SK-MEL-5 (cell line): ENCODE measurements around the gene FEN1. TPM values are rescaled to one million over a fixed set of nuclear protein-coding genes. Genes with fewer than 3 reads are reported as not detected.

Experiments
- DNase-seq: peaks from one replicate; pipeline ENCODE4 v3.0.0-alpha.2; 2016; ENCODE audit warnings: low read depth, low spot score
- in situ Hi-C: cut with HindIII; loops from 2 replicates; pipeline ENCODE4 v1.10.0; 2016; ENCODE audit warnings: low sequenced_read_pairs, high pct_unique_total_duplicates, low pct_unique_long_range_greater_than_20kb
- total RNA-seq: library from RNA; depleted of rRNA; stranded (reverse); fragments of >200 nt; shearing (Covaris generic); gene quantifications from 2 replicates; pipeline ENCODE4 v1.2.3, GENCODE V29; 2014

The FEN1 gene
- total RNA-seq, 1 experiment from 2014 or later = 65.8 TPM

DNA sequence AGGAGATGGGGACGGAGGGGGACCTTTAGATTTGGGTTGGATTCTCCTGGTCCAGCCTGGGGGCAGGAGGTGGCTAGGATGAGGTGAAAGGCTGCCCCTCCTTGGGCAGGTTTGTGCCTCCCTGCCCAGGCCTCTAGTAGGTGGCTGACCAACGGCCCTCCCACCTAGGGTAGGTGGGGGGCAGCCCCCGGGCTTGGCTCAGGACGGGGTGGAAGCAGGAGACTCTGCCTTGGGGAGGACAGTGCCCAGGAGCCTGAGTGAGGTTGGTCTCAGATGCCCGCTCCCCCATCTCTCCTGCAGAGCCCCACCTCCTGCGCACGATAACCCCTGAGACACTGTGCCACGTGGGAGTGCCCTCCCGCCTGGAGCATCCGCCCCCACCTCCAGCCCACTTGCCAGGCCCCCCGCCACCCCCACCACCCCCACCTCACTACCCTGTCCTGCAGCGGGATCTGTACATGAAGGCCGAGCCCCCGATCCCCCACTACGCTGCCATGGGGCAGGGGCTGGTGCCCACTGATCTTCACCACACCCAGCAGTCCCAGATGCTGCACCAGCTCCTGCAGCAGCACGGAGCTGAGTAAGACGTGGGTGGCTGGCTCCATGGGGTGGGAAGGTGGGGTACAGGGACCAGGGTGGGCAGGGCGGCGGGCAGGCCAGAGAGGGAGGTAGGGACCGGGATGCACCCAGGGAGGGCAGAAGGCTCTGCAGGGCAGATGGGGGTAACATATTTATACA, 22.6 kb upstream of the FEN1 start:
- no peak for DNase-seq
- in situ Hi-C loops = no loop called here

DNA sequence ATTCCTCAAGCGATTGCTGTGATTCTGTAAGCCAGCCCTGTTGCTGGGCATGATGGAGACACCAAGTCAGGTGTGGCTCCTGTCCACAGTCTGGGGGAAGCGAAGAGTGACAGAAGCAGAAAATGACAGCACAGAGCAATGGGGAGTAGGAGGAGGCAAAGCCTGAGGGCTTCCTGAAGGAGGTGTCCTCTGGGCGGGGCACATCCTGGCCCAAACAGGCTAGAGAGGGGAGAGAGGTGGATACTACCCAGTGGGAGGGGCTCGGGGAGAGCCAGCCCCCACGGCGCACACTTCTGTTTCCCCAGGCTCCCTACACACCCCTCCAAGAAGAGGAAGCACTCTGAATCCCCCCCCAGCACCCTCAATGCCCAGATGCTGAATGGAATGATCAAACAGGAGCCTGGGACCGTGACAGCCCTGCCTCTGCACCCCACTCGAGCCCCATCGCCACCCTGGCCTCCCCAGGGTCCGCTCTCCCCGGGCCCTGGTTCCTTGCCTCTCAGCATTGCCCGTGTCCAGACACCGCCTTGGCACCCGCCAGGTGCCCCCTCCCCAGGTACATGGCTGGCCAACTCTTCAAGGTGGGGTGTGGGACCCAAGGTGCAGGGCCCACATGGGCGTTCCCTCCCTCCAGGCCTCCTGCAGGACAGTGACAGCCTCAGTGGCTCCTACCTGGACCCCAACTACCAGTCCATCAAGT, 21.4 kb upstream of the FEN1 start:
- in situ Hi-C loops = no loop called here
- DNase-seq = no peak

DNA sequence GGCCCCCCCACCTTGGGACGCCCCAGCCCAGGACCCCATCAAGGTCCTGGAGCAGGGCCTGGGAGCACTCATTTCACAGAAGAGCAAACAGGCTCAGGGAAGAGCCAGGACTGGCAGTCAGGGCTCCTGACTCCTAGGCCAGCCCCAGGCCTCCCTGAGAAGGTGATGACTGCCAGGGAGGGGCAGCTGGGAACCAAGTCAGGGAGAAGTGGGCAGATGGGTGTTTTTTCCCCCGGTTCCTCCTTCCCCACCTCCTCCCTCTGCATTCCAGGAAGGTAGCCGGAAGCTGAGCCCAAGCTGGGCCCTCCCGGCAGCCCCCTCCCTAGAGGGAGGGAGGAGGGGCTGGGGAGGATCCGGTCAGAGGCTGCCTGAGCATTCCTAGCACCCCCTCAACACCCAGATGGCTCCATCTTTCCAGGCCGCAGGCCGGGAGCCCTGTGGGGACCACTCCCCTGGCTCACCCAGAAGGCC, 20.7 kb upstream of the FEN1 start:
- DNase-seq = no peak
- in situ Hi-C loops = no loop called here

DNA sequence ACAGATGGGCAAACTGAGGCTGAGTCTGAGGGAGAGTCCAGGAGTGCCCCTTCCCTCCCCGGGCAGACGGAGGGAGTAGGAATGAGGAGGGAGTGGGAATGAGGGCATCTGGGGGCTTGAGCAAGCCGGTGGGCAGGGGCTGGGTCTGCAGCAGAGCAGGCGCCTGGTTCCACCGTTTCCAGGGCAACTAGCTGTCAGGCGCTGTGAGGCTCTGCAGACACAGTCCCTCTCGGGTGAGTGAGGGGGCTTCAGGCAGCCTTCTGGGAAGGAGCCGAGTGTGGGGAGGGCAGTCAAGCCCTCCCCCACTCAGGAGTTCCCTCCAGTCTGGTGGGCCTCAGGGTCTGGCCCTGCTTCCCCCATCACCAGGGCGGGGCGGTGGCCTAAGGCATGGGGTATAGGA, 19.4 kb upstream of the FEN1 start:
- in situ Hi-C loops = no loop called here
- no peak for DNase-seq

DNA sequence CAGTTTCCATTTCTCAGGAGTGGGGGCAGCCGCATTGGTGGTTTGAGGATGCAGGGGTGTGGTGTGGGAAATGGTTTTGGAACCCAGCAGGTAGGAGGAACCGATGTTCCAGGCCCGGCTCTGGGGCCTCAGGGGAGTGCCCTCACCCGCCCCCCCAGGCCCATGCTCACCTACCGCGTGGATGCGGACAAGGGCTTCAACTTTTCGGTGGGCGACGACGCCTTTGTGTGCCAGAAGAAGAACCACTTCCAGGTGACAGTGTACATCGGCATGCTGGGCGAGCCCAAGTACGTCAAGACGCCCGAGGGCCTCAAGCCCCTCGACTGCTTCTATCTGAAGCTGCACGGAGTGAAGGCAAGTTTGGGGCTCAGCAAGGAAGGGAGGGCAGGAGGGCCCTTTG, 18.9 kb upstream of the FEN1 start:
- in situ Hi-C loops = no loop called here
- DNase-seq = no peak

DNA sequence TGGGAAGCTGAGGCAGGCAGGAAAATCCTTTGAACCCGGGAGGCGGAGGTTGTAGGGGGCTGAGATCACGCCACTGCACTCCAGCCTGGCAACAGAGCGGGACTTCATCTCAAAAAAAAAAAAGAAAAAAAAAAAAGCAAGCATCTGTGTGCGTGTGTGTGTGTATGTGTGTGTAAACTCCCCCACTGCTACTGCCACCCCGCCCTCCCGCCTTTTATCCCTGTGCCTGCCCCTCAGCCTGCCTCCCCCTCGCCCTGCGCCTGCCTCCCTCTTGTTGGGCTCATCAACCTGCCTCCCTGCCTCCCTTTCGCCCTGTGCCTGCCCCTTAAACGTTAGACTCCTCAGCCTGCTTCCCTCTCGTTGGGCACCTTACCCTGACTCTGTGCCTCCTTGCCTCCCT, 18.3 kb upstream of the FEN1 start:
- in situ Hi-C loops = no loop called here
- no peak for DNase-seq

DNA sequence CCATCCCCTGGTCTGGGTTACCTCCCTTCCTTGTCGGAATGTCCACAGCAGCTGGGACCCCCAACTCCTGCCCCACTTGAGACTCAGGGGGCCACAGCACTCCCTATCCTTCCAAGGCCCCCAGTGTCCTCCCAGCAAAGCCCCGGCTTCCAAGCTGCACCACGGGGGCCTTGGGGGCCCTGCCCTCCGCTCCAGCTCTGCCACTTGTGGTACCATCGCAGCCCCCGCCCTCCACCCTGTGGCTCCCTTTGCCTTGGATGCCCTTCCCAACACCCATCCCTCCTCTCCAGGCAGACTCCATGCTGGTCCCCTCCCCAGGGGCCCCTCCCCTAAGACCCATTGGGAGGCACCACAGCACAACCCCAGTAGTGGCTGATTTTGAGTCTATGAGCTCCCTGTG, 17.6 kb upstream of the FEN1 start:
- in situ Hi-C loops = no loop called here
- DNase-seq = no peak

DNA sequence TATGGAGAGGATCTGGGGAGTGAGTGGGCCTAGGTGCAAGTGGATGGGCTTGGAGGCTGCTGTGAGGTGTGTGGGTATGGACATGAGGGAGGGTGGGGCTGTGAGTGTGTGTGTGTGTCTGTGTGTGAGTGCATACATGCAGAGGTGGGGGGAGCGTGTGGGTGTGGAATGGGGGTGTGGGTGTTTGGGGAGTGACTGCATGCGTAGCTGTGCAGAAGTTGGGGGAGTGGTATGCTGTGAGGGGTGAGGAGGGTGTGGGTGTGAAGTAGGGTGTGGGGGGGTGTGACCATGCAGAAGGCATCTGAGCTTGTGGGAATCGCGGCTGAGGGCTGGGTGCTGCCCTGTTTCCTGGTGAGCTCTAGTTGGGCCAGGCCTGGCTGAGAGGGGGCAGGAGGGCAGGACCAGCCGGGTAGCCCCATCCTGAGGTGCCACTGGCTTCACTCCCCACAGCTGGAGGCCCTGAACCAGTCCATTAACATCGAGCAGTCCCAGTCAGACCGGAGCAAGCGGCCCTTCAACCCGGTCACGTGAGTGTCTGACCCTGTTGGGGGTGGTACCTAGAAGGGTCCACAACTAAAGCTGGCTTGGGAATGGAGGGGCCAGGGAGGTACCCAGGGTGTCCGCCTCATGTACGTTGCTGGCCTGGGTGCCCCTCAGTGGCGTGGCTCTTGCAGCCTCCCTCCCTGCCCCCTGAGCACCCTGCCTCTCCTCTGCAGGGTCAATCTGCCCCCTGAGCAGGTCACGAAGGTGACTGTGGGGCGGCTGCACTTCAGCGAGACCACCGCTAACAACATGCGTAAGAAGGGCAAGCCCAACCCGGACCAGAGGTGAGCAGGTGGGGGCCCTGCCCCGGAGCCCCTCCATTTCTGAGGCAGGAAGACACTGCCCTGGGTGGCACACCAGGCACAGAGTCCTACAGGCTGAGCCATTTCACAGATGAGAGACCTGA, 16.8 kb upstream of the FEN1 start:
- no peak for DNase-seq
- in situ Hi-C loops = no loop called here

DNA sequence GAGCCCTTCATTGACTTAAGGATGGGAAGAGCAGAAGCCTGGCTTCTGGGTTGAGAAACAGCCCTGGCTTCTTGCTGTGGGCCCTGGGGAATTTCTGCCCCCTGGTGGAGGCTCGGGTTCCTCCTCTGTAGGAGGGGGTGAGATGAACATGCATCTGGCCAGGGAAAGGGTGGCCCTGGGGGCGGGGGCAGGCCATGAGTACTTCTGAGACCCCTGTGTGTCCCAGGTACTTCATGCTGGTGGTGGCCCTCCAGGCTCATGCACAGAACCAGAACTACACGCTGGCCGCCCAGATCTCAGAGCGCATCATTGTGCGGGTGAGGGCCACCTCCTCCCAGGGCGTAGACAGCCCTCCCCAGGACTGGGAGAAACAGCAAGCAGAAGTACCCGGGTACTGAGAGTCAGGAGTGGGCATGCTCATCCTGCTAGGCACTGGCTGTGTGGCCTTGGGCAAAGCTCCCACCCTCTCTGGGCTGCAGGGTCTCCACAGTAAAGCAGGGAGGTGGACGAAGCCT, 16.1 kb upstream of the FEN1 start:
- in situ Hi-C loops = no loop called here
- DNase-seq = peak; percentile 70

DNA sequence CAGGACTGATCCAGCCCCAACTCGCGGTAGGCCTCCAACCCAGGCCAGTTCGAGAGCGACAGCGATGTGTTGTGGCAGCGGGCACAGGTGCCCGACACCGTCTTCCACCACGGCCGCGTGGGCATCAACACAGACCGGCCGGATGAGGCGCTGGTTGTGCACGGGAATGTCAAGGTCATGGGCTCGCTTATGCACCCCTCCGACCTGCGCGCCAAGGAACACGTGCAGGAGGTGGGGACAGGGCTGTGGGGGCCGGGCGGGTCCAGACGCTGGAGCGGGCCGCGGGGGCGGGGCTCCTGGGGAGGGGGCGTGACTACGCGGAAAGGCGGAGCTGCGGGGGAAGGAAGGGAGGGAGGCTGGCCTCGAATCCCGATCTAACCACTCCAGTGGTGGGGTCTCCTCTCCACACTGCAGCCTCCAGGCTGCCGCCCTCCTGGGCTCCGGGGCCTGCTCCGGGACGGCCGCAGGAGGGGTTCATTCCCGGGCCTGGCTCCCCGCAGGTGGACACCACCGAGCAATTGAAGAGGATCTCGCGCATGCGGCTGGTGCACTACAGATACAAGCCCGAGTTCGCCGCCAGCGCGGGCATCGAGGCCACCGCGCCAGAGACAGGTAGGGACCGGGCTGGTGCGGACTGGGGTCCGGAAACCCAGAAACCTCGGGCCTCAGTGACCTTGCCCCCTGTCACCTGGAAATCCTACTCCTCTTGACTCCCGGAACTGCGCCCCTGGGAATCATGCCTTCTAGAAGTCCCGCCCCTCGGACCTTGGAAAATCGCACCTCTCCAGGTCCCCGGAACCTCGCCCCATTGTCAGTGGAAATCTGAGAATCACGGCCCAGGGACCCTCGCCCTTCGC, 15.2 kb upstream of the FEN1 start:
- in situ Hi-C loops = no loop called here
- no peak for DNase-seq

DNA sequence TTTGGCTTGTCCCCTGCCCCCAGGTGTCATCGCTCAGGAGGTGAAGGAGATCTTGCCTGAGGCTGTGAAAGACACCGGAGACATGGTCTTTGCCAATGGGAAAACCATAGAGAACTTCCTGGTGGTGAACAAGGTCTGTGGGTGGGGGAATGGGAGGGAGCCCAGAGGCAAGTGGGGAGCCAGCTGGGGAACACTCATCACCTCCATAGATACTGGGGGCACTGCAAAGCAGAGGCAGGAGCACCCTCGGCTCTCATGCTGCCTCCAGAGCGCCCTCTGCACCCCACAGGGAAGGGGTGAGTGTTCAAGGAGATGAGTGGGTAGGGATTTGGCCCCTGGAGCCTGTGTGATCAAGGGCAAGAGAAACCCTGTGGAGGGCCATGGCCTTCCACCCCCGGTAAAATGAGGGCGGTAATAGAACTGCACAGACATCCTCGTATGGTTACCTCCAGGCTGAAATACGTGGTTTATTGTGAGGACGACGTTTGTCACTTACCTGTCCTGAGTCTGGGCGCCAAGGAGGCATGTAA, 14.3 kb upstream of the FEN1 start:
- DNase-seq = no peak
- in situ Hi-C loops = no loop called here

DNA sequence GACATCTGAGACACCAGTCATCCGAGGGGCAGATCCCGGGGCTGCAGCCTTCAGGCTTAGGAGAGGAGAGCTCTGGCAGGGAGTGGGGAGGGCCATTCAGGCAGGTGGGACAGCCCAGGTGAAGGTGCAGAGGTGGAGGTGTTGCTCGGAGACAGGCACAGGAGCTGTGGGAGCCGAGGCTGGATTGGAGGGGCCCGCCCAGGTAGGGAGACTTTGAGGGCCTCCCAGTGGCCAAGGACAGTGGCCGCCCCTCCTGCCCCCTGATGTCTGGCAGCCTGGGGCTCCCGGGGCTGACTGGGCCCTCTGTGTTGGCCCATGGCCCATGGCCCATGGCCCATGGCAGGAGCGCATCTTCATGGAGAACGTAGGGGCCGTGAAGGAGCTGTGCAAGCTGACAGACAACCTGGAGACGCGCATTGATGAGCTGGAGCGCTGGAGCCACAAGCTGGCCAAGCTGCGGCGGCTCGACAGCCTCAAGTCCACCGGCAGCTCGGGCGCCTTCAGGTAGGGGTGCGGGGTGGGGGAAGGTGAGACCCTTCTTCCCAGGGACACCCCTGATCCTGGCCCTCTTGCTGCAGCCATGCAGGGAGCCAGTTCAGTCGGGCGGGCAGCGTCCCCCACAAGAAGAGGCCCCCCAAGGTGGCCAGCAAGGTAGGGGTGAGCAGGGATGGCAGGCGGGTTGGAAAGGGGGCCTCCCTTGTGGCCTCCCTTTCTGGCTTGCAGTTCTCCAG, 13.6 kb upstream of the FEN1 start:
- DNase-seq = no peak
- in situ Hi-C loops = no loop called here

DNA sequence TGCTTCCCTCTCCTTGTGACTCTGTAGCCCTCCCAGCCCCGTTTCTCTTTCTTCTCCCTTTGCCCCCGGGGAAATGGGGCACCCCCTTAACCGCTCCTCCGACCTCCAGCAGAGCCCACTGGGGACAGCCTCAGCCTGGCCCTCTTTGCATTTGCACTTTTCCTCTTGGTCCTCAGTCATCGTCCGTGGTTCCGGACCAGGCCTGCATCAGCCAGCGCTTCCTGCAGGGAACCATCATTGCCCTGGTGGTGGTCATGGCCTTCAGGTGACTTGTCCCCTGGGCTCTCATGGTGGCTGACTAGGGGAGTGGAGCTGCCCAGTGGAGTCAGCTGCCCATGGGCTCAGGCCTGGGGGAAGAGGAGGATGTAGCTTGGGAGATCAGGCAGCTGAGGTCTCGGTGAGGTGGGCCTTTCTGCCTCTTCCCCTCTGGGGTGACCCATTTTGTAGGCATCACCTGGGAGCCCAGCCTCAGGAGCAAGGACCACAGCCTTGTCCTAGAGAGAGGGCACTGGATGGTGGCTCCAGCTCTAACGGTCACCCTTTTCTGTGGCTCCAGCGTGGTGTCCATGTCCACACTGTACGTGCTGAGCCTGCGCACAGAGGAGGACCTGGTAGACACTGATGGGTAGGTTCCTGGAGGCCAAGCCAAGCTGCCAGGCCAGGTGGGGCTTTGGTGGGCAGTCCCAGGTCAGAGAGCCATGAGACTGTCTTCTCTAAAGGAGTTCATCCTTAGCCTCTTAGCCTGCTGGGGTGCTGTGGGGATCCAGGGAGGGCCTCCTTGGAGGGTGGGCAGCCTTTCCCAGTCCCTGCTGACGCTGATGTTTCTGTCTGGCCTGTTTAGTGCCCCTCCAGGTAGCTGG, 12.8 kb upstream of the FEN1 start:
- in situ Hi-C loops = no loop called here
- DNase-seq = no peak

DNA sequence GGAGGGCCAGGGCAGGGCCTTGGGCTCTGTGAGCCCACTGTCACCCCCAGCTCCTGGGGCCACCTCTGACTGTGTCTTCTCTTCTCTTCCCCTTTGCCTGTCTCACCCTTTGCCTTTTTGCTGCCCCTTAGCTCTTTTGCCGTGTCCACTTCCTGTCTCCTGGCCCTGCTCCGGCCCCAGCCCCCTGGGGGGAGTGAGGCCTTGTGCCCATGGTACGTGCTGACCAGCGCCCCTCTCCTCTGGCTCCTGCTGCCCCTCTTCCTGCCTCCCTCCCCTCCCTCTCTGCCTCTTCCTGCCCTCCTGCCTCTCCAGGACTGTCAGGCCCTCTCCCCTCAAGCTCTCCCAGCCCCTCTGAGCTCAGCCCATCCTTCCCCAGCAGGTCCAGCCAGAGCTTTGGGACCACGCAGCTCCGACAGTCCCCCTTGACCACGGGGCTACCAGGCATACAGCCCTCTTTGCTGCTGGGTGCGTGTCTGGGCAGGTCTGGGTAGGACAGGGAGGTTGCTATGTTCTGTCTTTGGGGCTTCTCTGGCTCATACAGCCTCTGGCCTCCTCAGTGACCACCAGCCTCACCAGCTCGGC, 12.0 kb upstream of the FEN1 start:
- in situ Hi-C loops = no loop called here

DNA sequence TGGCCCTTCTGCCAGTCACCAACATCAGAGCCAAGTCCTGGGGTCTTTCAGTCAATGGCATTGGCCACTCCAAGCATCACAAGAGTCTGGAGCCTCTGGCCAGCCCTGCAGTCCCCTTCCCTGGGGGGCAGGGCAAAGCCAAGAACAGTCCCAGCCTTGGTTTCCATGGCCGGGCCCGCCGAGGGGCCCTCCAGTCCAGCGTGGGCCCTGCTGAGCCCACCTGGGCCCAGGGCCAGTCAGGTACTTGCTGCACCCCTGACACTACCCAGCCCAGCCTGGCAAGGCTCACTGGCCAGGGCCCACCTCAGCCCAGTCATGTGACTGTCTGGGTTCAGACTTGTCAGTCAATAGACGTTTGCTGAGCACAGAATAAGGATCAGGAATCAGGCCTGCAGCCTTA, 11.1 kb upstream of the FEN1 start:
- DNase-seq = no peak
- in situ Hi-C loops = no loop called here

More for the DNA sequence above, 12.0 kb upstream of the FEN1 start:
- DNase-seq = no peak
